Effector CD4-positive, alpha-beta T cell (primary cell): ENCODE measurements around the gene SYCN.

Experiments
- DNase-seq: peaks from one replicate; pipeline ENCODE4 v3.0.0-alpha.2; 2020

The SYCN gene

GRCh38 chr19:39192846-39193245 lies 11.2 kb downstream of the SYCN start:
- DNase-seq = no peak

- no peak for DNase-seq
These were observed 13.3 kb downstream of the SYCN start for GRCh38 chr19:39190768-39191167.

DNA sequence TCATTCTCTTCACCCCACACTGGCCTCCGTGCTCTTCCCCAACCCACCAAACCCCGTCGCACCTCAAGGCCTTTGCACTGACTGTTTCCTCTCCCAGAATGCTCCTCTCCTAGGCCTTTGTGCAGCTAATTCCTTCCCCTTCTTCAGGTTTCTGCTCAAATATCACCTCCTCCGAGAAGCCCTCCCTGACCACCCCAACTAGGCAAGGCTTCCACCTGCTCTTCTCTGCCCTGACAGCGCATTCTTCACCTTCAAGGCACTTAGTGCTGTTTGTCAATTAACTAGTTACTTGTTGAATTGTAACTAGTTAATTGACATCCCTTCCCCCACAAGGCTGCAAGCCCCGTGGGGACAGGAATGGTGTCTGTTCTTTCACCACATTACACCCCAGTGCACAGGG lies 15.1 kb downstream of the SYCN start:
- no peak for DNase-seq

GRCh38 chr19:39187552-39187943 lies 16.5 kb downstream of the SYCN start:
- DNase-seq = no peak

- no peak for DNase-seq
These were observed 17.7 kb downstream of the SYCN start for GRCh38 chr19:39186391-39186790.

- DNase-seq = no peak
These were observed 21.0 kb downstream of the SYCN start for GRCh38 chr19:39183104-39183503.

DNA sequence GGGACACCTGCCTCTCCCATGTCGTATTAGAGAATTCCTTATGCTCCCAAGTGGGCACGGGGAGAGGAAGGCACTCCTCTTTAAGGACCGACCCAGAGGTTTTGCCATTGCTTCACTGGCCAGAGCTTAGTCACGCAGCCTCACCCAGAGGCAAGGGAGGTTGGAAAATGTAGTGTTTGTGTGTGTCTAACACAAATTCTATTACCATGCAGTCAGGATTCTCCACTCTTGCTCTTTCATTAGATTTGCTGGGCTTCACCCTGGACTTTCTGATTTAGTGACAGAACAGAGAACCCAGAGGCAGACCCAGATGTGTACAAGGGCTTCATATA lies 21.9 kb downstream of the SYCN start:
- DNase-seq = no peak

- DNase-seq = no peak
These were observed 22.4 kb downstream of the SYCN start for GRCh38 chr19:39181500-39182173.

DNA sequence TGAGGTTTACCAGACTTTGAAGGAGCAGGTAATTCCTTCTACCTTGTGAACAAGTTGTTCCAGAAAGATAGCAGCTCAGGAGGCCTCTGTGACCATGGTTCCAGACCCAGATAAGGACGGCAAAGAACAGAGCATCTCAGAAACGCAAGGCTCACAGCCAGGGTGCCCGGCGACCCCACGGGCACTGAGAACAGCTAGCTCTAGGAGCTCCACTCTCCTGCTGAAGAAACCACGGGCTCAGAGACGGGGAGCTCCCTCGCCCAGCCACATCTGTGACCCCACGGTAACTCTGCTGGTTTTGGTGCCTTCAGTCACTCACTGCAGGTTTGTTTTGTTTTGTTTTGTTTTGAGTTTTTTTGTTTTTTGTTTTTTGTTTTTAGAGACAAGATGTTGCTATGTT lies 23.3 kb downstream of the SYCN start:
- DNase-seq = no peak

- no peak for DNase-seq
These were observed 24.3 kb downstream of the SYCN start for GRCh38 chr19:39179754-39180153.

GRCh38 chr19:39178296-39179006 lies 25.6 kb downstream of the SYCN start:
- DNase-seq = no peak

GRCh38 chr19:39177736-39178135 lies 26.3 kb downstream of the SYCN start:
- no peak for DNase-seq

DNA sequence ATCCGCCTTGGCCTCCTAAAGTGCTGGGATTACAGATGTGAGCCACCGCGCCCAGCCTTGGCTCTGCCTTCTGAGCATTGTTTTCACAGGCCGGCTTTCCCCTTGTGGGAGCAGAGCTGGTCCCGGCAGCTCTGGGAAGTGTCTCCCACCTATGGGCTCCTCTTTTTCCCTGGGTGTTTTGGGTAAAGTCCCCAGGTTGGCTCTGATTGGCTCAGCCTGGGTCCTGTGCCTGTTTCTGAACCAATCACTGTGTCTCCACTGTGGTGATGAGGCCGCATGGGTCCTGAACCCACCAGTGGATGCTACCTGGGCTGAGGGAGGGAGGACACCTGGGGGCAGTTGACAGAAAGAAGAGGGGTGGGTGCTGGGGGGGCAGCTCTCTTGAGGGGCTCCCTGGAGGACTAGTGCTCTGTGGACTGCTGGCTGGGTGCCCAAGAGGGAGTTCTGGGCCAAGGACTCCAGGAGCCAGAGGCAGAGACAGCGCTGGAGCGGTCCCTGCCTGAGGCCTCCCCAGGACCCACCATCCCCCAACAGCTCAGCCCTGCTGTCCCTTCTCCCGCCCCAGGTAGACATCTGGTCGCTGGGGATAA lies 26.9 kb downstream of the SYCN start:
- DNase-seq = no peak

GRCh38 chr19:39175564-39175963 lies 28.5 kb downstream of the SYCN start:
- no peak for DNase-seq

DNA sequence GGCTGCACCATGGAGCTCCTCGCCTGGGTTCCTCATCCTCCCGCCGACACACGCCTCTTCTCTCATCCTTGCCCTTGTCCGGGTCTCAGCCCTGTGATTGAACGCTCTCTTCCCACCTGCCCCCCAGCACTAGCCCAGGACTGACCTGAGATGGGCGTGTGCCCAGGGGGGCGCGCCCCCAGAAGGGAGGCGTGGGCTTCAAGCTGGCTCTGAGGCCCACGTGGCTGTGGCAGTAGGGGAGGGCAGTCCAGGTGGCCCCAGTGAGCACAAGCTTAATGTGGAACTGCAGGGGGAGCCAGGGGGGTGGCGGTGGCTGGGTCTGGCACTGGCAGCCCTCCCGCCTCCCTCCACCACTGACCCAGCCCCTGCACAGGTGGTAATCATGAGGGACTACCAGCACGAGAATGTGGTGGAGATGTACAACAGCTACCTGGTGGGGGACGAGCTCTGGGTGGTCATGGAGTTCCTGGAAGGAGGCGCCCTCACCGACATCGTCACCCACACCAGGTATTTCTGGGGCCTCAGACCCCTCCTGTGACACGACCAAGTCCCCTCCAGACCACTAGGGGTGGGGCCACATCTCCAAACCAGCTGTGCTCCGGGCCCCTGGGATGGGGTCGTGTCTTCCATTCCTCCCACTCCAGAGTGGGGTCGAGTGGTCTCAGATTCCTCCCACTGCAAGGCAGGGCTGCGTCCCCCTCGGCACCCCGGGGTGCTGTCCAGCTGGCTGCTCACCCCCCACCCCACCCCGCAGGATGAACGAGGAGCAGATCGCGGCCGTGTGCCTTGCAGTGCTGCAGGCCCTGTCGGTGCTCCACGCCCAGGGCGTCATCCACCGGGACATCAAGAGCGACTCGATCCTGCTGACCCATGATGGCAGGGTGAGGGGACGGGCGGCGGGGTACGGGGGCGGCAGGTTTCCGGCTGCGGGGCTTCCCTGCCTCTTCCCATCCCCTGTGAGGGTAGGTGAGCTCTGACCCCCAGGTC lies 29.2 kb downstream of the SYCN start:
- DNase-seq = no peak

GRCh38 chr19:39174142-39174541 lies 29.9 kb downstream of the SYCN start:
- no peak for DNase-seq

- DNase-seq = no peak
These were observed 30.5 kb downstream of the SYCN start for GRCh38 chr19:39173502-39173991.

DNA sequence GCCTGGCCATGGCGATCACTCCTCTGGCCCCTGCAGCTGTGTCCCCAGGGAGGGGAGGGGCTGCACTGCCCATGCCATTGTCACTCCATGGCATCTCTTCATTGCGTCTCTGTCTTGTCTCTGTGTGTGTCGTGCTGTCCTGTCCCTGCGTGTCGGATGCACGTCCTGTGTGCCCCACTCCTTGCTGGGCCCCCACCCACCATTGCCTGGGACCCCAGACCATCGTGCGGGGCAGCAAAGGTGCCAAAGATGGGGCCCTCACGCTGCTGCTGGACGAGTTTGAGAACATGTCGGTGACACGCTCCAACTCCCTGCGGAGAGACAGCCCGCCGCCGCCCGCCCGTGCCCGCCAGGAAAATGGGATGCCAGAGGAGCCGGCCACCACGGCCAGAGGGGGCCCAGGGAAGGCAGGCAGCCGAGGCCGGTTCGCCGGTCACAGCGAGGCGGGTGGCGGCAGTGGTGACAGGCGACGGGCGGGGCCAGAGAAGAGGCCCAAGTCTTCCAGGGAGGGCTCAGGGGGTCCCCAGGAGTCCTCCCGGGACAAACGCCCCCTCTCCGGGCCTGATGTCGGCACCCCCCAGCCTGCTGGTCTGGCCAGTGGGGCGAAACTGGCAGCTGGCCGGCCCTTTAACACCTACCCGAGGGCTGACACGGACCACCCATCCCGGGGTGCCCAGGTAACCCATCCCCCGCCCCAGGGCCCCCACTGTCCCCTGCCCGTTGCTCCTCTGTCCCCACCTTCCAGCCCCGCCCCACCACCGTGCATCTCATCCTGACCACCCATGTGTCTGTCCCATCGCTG lies 31.2 kb downstream of the SYCN start:
- DNase-seq = no peak

DNA sequence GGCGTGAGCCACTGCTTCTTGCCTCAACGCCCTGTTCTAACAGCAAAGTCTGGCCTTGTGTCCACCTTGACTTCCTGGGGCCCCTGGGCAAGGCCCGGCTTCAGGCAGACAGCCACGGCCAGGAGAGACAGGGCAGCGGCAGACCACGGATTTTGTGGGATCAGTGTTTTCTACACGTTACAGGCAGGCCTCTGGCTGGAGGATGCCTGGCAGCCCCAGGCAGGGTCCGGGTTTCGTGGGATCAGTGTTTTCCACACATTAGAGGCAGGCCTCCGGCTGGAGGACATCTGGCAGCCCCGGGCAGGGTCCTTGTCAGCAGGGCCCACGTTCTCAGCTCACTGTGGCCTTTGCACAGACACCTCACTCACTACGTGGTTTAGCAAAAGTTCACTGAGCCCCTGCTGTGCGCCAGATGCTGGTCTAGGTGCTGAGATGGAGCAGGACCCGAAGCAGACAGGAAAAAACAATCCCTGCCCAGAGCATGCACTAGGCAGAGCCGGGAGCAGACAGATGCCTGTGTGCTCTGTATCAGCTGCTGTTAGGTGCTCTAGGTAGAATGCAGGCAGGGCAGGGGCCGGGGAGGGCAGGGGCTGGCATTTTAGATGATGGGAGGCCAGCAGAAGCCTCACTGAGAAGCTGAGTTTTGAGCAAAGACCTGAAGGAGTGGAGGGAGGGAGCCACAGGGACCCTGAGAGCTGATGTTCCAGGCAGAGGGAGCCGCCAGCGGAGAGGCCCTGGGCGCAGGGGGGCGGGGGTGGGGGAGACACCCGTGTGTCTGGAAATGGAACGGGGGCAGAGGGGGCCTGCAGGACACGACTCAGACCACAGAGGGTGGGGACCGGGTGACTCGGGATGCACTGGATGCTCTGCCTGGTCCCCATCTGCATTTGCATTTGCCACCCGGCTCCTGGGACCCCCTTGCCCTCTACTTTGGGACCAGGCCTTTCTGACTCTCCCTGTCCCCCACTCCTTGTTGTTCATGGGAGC lies 32.3 kb downstream of the SYCN start:
- no peak for DNase-seq

DNA sequence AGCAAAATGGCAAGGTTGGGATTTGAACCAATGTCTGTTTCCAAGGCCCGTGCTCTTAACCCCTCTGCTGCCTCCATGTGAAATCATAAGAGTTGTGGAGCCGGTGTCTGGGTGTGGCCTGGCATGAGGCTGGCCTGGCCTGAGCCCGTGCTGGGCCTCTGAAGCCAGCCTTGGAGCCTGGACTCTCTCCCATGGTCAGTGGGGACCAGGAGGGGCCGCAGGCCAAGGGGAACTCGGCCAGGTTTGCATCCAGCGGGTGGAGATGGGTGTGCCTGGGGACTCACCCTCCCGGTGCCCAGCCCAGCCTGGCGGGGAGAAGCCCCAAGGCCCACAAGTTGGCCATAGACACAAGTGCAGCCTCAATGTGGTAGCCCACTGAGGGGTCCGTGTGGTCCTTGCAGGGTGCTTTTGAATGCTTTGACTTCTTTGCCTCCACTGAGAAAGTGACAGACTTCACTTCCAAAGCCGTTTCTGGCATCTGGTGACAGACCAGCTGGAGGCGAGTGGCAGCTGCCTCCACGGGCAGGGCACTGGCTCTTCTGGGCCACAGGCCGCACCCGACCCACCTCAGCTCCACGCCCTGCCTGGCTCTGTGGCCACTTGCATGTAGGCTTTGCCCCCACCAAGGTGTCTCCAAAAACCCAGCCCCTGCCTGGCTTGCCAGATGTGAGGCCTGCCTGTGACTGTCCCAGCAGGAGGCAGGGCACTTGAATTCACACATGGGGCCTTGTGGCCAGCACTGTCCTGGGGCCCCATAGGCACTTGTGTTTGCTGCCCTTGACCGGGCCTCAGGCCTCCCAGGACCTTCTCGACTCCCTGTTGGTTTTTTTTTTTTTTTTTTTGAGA lies 33.5 kb downstream of the SYCN start:
- DNase-seq = no peak
